CMK (cell line): ENCODE results near the gene MYCL.

Experiments used
- DNase-seq: peaks from one replicate; pipeline ENCODE4 v3.0.0-alpha.2; 2010; ENCODE audit warnings: low read depth

MYCL gene, protein sequence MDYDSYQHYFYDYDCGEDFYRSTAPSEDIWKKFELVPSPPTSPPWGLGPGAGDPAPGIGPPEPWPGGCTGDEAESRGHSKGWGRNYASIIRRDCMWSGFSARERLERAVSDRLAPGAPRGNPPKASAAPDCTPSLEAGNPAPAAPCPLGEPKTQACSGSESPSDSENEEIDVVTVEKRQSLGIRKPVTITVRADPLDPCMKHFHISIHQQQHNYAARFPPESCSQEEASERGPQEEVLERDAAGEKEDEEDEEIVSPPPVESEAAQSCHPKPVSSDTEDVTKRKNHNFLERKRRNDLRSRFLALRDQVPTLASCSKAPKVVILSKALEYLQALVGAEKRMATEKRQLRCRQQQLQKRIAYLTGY

DNA sequence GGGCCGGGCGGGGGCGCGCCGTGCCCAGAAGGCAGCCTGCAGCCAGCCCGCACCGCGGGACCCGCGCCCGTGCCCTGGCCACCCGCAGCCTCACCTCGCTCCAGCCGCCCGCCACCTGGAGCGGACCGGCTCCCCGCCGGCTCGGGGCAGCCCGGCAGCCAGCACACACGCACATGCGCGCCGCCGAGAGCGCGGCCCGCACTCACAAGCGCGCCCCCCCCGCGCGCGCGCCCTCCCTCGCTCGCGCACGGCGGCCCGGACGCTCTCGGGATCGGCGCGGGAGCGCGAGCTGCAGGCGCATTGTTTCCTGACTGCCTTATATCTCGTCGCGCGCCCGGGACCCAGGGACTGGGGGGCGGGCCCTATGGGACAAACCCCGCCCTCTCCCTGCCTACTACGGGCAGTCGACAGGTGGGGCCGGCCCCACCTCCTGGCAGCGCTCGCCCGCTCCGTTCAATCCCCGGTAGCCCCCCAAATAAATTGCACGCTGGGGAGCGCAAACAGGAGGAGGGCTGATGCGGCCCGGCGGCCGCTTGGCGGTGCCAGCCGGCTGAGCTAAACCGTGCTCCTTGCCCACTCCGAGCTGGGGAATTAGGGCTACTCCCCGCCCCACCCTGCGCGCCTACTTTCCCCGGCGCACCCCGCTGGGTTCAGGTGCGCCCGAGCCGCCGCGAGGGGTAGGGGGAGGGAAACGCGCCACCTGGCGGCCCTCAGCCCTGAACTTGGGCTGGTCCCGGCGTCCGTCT, at the start of gene MYCL:
Gene MYCL (minus strand): TSS at position 204 of the 746 bp plus-strand sequence. CDS start 483 bp downstream, outside the sequence.
- no peak for DNase-seq

DNA sequence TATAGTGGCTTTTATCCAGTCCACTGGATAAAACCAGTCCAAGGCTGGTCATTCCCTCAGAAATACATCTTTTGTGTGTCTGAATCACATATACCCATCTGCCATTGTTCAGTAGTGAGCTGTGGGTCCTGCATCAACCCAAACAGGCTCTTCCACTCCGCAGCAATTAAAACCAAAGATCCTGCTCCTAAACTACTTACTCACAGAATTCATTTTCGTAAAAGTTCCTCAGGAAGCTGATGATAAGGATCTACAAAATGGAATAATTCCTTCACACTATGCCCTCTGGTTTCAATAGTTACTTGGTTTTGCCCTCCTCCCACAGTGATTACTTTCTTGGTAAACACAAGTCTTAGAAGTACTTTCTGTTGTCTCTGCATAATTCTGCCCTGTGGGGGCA, 48.2 kb upstream of the MYCL start:
- no peak for DNase-seq

DNA sequence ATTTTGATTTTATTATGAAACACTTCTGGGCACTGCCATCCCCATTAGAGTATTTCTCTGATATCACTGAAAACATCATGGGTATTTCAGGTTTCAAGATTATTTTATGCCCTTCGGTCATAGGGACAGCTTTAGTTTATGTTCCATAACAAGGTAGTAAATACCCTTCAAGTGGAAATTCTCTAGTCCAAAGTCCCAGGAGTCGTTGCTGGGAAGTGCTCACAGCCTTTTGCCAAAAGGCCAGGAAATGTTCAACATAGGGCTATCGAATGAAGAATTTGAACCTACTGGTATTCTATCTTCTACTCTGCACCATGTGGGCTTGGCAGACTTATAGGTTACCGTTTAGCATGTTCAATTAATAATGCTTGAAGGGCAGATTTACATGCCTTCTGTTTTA, 45.5 kb upstream of the MYCL start:
- DNase-seq = no peak

DNA sequence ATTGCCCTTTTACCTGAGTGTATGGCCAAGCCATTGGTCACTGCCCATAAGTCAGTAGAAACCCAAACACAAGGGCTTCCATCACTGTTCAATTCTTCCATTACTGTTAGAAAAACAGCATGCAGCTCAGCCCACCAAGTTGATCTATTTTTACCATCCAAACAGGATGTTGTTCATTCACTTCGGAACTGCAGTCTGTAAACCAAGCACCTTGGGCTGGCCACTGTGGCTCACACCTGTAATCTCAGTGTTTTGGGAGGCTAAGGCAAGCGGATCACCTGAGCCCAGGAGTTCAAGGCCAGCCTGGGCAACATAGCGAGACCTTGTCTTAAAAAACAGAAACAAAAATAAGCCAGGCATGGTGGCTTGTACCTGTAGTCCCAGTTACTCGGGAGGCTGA, 44.5 kb upstream of the MYCL start:
- DNase-seq = no peak

DNA sequence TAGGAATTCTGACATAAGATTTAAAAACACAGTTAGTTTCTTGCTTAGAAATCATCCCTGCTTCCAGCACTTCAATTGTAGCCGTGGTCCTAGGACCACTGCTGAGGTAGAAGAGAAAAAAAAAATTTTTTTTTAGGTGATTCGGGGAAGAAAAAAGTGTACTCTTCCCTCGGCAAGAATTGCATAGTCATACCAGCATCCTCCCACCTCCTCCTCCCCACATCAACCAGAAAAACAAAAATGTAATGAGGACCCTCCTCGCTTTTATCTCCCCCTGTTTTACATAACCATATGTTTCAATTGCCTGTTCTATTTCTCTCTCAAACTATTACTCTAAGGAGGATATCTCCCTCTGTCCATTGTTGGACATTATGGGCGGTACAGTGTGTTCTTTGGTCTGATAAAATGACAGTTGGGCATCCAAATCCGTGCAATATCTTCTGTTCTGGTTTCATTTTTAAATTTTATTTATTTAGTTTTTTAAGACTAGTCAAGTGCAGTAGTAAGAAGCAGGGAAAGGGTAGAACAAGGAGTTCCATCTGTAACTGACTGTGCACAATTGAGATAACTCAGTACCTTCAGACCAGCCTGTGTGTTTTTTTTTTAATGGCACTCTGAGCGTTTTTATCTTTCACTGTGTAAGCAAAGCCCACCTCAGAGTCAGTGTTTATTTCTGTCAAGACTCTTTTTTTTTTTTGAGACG, 42.8 kb upstream of the MYCL start:
- DNase-seq = no peak

DNA sequence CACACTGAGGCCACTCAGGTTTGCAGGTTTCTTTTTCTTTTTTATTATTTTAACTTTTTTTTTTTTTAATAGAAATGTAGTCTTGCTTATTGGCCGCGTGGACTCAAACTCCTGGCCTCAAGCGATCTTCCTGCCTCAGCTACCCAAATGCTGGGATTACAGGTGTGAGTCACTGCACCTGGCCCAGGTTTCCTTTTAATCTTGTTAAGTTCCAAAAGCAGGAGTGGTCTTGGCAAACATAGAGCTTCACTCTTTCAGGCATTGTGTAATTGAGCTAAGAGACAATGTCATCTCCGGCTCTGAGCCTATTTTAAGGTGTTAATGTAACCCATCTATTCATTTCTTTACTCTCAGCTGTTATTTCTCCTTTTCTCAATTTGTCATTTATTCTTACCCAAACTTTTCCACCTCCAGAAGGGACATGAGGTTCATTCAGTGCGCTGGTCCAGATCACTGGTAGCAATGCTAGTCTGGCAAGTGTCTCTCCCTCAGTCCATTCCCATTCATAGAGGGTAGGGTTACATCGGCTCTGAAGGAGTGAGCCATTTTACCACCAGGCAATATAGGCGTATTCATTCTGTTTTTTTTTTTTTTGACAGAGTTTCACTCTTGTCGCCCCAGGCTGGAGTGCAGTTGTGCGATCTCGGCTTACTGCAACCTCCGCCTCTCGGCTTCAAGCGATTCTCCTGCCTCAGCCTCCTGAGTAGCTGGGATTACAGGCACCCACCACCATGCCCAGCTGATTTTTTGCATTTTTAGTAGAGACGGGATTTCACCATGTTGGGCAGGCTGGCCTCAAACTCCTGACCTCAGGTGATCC, 42.0 kb upstream of the MYCL start:
- no peak for DNase-seq

DNA sequence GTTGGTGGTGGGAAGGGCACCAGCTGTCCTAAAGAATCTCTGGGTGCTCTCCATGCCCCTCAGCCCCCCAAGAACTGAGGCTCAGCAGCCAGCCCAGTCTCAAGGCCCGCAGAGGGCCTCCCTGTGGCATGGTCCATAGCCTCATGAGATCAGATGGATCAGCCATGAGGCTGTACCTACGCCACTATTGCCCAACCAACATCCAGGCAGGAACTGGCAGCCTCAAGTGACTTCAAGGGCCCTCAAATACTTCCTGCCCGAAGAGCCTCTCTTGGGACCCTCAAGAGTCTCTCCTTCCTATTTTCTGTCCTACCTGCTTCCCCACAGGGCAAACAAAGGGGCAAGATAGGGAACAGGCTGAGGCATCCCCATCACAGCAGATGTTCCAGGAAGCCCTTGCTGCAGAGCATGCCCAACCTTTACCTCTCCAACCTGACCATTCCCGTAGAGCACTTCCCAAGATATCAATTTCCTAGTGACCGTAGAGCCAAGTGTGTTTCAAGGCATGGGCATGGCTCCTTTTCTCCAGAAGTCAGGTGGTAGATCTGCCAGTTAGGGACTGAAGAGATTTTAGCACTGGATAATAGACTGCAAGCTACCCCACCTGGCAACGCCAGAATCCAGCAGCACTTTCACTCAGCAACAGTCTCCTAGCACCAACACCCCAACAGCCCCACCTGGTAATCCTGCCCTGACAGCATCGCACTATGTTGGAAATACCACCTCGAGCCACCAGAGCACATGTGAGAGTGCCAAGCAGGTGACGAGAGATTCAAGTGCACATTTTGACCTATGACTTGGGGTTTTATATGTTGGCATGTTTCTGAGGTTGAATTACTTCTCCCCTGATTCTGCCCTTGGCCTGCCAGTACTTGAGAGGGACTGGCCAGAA, 39.5 kb upstream of the MYCL start:
- DNase-seq = no peak

DNA sequence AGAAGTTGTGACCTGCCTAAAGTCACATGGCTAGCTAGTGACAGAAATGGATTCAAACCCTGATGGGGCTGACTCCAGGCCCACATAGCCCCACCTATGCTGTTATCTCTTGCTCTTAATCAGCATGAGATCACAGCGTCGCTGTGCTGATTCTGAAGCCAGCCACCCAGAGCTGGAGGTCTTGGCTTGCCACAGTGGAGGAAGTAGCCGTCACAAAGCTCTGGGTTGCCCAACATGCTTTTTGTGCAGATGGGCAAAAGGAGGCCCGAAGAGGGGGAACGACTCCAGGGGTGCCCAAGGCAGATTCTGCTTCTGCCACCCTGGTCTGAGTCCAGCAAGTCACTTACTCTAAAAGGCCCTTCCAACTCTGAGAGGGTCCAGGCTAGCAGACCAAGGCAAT, 38.5 kb upstream of the MYCL start:
- DNase-seq = no peak

DNA sequence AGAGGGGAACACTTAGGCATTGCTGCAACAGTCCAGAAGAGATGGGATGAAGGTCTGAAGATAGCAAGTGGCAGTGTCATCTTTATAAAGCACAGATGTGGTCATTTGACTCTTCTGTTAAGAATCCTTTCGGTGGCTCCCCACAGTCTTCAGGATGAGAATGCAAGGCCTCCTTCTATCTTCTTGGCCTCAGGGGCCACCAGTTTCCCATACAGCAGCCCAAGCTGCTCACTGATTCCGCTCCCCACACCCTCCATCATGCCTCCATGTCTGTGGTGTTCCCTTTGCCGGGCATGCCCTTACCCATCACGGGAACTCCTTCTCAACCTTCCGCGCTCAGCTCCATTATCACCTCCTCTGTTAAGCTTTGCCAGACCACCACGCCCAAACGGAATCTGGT, 37.1 kb upstream of the MYCL start:
- no peak for DNase-seq

DNA sequence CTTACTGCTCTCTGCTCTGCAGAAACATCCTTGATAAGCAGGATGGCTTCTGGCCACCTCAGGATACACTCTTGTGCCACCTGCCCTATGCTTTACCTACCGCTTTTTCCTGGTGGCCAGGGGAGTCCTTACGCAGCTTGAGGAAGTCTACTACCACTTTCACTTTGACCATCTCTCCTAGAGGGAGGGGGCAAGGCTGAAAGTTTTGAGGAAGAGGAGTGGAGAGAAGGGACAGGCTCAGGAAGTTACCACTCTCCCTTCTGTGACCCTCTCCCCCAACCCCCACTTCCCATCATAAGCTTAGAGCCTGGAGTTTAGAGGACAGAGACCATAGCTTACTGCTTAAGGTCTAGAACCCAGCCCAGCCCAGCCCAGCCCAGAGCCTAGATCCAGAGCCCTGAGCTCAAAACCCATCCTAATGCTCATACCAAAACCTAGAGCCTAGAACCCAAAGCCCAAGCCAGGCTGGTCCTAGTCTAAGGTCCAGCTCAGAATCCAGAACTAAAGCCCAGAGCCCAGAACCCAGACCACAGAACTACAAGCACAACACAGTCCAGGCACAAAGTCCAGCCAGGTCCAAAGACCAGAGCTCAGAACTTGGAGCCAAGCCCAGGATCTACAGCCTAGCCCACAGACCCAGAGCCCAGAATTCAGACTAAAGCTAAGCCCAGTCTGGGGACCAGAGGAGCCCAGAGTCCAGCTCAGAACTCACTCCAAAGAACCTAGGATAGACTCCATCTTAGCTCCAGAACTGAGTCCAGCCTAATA, 35.2 kb upstream of the MYCL start:
- no peak for DNase-seq

DNA sequence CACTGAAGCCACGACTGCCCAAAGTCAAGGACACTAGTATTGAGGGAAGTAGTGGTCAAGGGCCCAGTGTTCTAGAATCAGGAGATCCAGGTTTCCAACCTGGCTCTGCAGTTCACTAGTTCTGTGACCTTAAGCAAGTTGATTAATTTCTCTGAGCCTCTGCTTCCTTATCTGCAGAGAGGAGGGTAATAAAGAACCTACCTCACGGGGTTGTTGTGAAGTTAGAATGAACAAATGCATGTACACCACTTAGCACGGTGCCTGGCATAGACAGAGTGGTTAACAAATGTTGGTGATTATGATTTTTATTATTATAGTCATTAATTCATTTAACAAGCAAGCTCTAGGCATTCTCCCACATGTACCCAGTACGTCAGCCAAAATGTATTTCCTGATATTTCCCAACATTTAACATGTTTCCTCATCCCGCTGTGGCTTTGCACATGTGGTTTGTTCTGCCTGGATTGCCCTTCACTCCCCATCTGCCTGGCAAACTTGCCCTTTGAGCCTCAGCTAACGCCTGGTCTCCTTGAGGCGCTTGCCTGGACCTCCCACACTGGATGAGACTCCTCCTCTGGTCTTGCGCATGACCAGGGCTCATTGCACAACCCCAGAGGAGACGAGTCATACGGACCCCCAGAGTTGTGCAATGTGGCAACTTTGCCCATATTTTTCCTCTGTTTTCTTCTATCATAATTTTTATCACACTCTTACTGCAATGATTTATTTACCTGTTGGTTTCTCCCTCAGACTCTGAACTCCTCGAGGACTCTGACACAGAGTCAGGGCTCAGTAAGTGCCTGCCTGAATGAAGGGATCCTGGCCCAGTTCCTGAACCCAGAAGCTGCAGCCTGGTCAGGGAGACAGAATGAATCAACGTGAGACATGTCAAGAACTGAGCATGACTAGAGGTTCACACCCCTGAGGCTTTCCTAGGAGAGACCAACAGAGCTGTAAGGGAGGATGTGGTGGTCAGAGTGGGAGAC, 32.5 kb upstream of the MYCL start:
- DNase-seq = no peak

DNA sequence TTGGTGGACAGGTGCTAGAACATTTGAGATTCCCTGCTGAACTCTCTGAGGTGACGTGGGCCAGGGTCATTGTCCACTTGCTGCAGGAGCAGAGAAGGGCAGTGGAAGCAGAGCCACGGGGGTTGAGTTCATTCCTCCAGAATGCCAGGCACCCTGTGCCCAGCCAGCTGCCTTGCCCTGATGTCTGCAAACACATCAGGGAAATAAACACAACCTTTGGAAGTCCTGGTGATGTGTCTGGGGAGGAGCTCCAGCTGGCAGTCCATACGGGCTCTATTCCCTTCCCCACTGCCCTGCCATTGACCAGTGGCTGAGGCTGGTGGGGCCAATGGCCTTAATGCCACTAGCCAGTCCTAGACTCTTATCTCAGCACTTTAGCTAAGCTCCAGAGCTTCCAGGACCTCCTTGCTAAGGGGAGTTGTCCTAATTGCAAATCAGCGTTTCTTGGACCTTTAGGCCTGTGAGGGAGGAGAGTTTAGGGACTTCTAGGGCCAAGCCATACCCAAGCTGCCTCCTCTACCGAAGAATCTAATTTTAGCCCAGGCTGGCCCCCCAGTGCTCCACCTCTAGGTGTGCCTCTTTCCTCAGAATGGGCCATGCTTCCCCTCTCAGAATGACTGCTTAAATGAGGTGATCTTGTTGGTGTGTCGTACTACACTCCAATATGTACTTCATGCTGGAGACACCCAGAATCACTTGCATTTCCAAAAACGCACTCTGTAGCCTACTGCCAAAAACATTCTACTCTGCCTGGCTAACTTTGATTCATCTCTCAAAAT, 27.3 kb upstream of the MYCL start:
- DNase-seq = no peak

DNA sequence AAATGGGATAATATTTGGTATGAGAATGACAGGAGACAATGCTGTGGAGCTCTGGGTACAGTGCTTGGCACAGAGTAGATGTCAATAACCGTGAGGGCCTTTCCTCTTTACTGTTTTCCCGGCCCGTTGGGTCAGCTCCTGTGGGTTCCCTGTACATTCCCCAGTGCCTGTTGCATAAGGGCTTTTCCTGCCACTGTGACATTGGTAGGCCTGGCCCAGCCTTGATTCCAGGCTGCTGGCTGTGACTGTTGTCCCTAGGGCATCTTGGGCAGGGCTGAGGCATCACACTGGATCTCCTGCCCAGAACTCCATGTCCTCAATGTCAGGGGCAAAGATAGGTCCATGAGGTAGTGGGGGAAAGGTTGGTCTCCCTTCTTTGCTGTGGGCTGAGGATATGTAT, 25.8 kb upstream of the MYCL start:
- no peak for DNase-seq

DNA sequence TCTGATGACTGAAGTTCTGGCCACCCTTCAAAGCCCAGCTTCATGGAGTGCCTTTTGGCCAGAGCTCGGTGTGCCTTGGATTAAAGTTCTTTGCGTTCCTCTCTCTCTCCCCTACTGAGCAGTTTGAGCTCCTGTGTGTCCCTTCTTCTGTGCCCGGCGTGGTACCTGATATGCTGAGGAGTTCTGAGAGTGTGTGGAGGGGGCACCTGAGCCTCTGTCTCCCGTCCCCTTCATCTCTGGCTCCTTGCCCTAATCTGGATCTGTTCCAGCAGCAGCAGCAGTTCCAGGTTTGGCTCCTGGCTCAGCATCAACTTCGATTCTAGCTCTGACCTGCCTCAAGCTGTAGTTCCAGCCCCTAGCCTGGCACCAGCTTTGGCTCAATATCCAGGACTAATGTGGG, 25.1 kb upstream of the MYCL start:
- DNase-seq = no peak

DNA sequence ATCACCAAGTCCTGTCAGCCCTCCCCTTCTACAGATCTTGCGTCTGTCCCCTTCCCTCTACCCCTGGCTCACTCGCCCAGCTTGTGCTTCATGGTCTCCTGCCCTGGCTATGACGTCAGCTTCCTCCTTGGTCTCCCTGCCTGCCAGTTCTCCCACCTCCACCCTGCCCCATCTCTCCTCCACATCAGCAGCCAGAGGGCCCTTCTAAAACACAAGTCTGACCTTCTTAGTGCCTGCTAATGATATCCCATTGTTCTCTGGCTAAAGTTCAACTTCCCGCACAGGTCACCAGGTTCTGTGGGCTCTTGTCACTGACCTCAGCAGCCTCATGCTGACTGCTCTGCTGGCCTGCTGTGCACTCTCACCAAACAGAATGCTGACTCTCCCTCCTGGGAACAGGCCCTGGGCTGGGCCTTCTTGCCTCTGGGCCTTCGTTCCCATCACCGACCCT, 24.7 kb upstream of the MYCL start:
- DNase-seq = peak; percentile 33

DNA sequence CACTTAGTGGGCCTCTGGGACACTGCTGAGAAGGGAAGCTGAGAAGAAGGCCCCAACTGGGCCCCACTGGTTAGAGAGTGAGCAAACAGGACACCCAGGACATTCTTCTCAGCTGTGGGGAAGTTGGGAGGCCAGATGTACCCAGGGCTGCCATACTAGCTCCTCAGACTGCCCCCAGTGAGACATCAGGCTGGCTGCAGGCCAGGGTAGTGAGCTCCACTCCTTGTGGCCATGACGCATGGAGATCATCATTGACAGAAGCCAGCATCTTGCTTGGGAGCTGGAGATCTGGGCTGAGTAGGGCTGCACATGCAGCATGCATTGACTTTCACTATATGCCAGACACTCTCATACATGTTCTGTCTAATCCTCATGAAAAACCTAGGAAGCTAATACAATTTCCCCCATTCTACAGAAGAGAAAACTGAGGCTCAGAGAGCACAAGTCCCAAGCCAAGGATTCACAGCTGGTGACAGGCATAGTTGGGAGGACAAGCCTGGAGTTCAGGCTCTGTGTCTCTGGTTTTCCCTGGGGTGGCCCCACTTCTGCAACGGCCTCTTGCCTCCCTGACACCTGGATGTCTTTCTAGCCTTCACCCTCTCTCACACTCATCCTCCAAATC, 24.1 kb upstream of the MYCL start:
- no peak for DNase-seq

DNA sequence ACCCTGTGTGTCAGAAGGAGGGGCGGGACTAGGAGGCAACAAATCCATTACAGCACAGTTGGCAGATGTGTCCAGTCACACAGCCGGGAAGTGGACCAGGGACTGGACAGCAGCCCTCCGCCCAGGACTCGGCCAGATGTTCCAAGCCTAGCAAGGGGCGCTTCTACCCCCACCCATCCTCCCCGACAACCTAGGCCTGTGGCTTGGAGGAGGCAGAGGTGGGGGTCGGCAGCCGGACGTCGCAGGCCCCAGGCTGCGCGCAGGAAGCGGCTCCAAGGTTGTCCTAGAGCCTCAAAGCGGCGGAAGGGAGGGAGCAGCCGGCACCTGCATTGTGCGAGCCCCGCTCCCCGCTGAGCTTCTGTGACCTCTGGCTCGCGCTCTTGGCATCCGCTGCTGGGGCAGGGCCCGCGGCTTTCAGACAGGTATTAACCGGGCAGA, 20.6 kb upstream of the MYCL start:
- DNase-seq = no peak

DNA sequence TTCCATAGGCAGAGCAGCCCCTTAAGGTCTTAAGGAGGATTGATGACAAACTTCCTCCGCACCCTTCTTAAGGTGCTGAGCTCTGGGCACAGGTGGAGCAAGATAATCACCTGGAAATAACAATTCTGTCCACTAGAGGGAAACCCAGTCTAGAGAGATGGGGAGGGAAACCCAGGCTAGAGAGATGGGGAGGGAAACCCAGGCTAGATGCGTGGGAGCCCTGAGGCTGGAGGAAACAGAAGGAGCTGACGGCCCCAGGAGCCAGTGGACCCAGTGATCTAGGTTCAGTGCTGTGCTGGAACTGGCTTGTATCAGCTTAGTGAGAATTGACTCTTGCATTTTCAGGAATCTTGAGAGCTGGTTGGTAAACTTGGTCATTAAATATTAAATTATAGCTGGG, 17.8 kb upstream of the MYCL start:
- no peak for DNase-seq
